ENCODE measurements around the gene STRA6.

The STRA6 gene

GRCh38 chr15:74208901-74209559 lies 6.4 kb upstream of the STRA6 start:
- intact Hi-C loops (cut with DNase I), result no loop called here
- DNase-seq, result no peak

- intact Hi-C loops (cut with DNase I), result no loop called here
- no peak for DNase-seq
These were observed 5.9 kb upstream of the STRA6 start for GRCh38 chr15:74208496-74208895.

- DNase-seq, result no peak
- intact Hi-C loops (cut with DNase I), result no loop called here
These were observed 5.3 kb upstream of the STRA6 start for GRCh38 chr15:74207652-74208440.

DNA sequence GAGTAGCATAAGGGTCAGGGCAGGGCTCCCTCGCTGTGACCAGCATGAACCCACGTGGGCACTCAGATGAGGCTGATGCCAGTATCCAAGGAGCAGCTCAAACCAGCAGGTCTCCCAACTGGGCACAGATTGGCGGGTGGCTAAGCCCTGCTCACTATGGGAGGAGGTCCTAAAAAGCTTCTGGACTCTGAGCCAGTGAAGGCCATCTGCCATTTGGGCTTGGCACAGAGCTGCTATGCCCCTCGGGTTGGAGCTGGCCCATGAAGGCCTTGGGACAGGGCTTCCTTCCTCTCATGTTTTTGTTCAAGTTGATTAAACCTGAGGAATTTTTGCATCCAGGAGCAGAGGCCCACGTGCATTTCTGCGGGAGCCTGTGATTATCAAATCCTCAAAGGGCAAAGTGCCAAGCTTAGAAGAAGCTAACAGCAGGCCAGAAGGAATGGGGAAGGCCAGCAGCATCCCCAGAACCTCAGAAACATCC lies 4.3 kb upstream of the STRA6 start:
- DNase-seq, result no peak
- intact Hi-C loops (cut with DNase I), result no loop called here

DNA sequence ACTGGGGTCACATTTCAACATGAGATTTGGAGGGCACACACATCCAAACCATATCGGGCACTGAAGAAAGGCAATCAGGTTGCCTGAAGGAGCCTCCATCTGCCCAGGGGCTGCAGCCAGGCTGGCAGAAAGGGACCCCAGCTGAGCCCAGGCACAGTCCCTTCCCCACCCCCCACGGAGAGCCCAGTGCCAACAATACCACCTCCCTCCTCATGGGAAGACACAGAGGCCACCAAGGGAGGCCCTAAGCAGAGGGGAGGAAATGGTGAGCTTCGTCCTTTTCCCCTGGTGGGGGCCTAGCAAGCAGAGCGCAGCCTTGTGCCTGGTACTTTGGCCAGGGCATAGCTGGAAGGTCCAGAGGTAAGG lies 3.0 kb upstream of the STRA6 start:
- DNase-seq, result no peak
- intact Hi-C loops (cut with DNase I), result no loop called here

- intact Hi-C loops (cut with DNase I), result no loop called here
- no peak for DNase-seq
These were observed 1.4 kb upstream of the STRA6 start for GRCh38 chr15:74203914-74204431.

- intact Hi-C loops (cut with DNase I), result no loop called here
- DNase-seq, result no peak
These were observed 722 bp downstream of the STRA6 start for GRCh38 chr15:74201710-74202420.

- DNase-seq, result no peak
- intact Hi-C loops (cut with DNase I), result no loop called here
These were observed 1.6 kb downstream of the STRA6 start for GRCh38 chr15:74200871-74201419.

DNA sequence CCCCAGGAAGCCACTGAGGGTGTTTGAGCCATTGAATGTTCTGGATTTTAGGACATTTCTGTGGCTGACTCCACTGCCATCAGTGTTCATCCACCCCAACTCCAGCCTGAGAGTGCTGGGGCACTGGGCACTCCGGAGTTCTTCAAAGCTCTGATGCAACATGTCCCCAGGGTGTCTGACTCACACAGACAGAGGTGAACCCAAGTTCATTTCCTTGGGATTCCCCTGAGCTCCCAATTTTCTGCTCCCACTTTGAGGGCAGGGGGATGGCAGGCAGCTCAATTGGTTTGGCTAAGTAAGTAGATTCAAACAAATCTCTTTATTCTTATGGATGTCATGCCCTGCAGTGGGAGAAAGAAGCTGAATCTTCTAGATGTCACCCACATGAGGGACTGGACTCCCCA lies 2.2 kb downstream of the STRA6 start:
- no peak for DNase-seq
- intact Hi-C loops (cut with DNase I), result no loop called here

GRCh38 chr15:74199297-74199652 lies 3.3 kb downstream of the STRA6 start:
- intact Hi-C loops (cut with DNase I), result no loop called here
- no peak for DNase-seq

- intact Hi-C loops (cut with DNase I), result no loop called here
- no peak for DNase-seq
These were observed 5.2 kb downstream of the STRA6 start for GRCh38 chr15:74197176-74197965.

DNA sequence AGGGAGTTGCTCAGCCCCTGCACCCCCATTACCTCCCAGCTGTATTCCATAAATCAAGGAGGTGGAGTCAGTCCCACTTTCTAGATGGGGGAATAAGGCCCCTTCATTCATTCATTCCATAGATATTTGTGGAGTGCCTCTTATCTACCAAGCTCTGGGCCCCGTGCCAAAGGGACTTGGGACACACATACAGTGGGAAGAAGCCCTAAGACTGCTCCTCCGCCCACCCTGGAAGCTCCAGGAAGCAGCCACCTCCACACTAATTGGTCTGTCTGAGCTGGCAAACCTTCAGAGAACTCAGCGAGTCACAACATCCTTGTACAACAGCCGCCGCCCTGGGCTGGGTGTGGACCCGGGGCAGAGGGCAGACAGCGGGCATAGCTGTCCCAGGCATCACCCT lies 6.4 kb downstream of the STRA6 start:
- DNase-seq, result no peak
- intact Hi-C loops (cut with DNase I), result no loop called here

DNA sequence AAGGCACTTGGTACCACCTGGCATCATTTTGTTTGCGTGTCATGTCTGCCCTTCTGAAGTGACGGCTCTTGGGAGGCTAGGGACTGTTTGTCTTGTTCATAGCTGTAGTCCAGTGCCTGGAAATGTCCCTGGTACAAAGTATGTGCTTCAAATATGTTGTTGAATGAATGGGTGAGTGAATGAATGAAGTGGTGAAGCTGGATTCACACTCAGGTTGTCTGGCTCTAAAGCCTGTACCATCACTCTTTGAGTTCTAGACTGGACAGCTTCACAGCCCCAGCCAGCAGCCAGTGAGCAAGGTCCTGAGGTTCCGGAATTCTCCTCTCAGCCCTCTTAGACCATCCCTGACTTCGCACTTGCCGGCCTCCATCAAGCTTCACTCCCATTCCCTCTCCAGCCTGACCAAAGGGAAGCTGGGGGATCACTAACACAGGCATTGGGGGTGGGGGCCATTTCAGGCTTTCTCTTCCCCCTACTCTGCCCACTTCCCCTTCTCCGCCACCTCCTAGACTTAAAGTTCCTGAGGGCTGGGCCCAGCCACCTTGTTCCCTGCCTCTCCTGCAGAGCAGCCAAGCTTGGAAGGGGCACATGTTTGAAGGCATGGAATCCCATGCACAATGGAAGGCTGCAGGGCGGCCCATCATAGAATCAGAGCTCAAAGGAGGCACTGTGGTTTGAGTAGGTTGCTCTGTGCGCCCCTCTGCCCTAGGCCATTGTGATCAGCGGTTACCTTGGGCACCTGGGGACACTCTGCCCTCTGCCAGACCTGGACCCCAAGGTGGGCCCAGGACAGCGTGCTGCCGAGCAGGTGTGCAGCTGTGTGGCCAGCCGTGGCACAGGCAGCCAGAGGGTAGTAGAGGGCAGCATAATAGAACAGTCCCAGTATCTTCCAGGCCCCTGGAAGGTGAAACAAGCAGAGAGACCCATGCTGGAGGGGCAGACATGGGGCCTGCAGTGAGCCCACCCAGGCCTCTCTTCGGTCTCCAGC lies 7.7 kb downstream of the STRA6 start:
- intact Hi-C loops (cut with DNase I), result no loop called here
- no peak for DNase-seq

GRCh38 chr15:74193905-74194304 lies 8.7 kb downstream of the STRA6 start:
- no peak for DNase-seq

DNA sequence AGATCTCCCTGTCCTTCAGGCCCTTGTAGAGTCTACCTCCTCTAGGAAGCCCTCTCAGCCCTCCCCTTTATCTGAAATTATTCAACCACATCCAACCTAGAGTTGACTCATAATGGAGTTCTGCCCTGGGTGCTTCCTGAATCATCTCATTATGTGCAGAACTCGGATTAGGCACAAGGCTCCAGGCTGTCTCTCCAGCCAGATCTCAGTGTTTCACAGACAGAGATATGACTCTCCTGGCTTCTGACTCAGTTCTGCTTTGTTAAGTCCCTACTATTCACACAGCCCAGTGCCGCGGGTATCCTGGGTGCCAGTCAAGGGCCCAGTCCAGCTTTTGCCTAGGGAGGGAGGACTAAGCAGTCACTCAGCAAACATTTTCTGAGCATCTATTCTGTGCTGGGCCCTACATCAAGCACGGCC lies 9.3 kb downstream of the STRA6 start:
- intact Hi-C loops (cut with DNase I), result no loop called here
- DNase-seq, result no peak

More at GRCh38 chr15:74193905-74194304, 8.7 kb downstream of the STRA6 start:
- intact Hi-C loops (cut with DNase I), result no loop called here

GRCh38 chr15:74192751-74193150 lies 9.8 kb downstream of the STRA6 start:
- no peak for DNase-seq
- intact Hi-C loops (cut with DNase I), result no loop called here

DNA sequence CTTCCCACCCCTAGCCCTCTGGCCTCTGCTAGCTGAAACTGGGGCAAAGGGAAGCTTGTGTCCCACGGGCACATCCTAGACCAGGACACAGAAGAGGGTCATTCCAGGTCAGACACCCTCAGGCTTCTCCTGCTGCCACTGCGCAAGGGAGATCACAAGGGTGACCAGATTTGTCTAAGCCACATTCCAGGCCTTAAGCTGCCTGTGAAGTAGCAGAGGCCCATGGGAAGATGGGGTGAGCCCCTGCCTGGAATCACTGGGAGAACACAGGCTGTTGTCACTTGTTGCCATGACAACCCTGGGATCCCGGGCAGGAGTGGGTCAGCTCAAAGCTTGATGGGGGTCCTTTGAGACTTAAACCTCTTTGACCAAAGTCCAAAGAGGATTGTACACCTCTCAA lies 10.8 kb downstream of the STRA6 start:
- intact Hi-C loops (cut with DNase I), result no loop called here
- DNase-seq, result no peak

DNA sequence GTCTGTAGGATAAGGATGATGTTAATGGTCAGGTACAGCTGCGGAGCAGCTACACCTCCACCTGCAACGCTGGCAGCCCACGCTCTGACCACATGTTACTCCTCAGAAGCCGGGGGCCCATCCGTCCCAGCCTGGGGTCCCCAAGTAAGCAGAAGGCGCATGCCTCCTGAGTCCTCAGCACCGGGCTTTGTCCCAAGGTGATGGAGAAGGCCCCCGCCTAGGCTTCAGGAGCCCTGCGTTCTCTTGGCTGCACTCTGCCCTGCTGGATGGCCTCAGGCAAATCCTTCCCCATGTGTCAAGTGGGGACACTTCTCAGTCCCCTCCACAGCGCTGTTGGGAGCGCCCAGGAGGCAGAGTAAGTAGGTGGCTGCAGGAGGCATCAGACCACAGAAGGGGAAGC lies 14.4 kb downstream of the STRA6 start:
- intact Hi-C loops (cut with DNase I), result no loop called here

More for the DNA sequence above, 14.4 kb downstream of the STRA6 start:
- peak in 1 of 10 donors; percentile 79 for DNase-seq
